Measurements from ENCODE around the gene HCFC2.

DNA sequence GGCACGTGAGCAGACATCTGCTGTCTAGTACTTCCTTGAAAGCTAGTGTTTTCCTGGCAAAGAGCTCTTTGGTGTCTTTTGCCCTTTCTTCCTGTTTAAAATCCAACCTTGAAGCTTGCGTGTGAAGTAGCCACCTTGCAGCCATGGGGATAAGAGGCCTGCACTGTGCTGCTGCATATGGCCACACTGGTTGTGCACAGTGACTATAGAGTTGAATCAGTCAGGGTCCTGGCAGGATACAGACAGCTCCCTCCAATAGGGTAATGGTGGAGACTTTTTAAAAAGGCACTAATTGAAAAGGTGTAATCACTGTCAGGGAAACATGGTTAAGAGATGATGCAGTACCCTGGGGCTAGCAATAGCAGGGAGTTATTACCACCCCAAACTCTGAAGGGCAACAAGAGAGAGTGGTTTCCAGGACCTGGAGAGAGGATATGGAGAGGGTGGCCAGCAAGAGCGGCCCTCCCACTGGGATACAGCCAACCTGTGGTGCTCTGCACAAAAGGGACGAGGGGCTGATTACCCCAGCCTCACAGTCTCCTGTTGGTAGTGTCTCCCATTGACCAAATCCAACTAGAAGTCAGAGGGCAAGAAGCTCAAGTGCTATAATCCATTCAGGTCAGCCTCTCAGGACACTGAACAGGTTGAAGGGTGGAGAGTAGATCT is 9.5 kb upstream of the HCFC2 start:
- TF ChIP-seq EZH2phosphoT487 (IDR thresholded peaks at IDR 0.05; ENCODE audit: insufficient read depth, low read depth) (no peak), EZH2 (IDR thresholded peaks at IDR 0.05; ENCODE audit: insufficient read depth, poor library complexity, severe bottlenecking) (no peak)

All from GM23248 (cell line).